Measurements from ENCODE around the gene PNLIPRP2.

The PNLIPRP2 gene

DNA sequence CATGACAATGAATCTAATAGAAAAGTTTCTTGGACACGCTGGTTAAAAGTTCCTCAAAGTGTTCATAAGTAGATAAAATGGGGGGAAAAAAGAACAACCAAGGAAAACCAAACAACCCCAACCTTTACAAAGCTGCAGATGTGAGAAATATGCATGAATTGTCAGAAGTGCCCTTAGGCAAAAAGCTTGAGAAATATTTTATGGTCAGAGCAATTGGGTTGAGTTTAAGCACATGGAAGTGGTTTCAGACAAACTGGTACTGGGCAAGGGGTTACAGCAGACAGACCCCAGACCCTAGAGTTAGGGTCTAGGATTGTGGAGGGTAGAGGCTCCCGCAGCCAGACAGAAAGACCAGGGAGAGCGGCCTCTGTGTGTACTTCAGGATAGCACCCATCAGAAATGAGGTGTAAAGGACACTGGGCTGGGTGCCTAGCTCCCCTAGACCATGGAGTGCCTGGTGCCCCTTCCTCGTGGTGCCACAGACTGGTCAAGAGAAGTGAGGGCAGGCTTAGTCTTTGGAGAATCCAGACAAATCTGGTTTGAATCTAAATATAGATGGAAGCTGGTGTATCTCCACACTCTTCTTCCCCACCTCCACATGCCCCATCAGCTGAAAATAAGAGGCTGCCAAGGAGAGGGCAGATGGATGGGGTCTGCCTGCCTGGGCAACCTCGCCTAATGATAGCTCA is 37.3 kb downstream of the PNLIPRP2 start:
- no peak for DNase-seq

- DNase-seq, result no peak
Measured at GRCh38 chr10:116659049-116659670, 38.4 kb downstream of the PNLIPRP2 start.

GRCh38 chr10:116660860-116661259 is 40.1 kb downstream of the PNLIPRP2 start:
- DNase-seq, result no peak

DNA sequence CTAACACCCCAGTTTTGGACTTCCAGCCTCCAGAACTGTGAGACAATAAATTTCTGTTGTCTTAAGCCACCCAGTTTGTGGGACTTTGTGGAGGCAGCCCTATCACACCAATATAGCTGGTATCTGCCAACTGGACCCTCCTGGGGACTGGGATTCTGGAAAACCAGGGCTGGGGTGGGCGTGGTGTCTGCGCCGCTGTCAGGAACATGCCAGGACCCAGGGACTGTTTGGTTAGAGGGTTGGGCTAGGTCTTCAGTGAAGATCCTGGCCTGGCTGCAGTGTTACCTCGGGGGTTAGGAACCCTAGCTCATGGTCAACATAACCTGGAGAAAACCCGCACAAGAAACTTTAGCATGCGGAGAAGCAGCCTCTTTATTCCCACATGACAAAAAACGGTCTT is 42.6 kb downstream of the PNLIPRP2 start:
- DNase-seq, result no peak

DNA sequence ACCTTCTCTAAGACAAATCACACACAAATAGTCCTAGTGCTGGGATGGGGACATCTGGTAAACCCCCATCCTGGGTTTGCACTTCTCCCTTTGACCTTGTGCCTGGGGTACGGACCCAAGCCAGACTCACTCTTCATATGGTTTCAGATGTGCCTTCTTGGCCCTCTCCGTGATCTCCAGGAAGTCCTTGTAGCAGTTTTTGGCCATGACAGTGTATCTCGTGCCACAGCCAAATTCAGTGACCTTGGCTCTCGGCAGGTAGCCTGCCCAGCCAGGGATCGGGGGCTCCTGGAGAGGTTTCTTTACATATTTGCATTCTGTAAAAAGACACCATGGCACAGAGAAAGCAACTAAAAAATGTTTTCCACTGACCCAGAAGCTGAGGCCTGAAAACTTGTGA is 43.9 kb downstream of the PNLIPRP2 start:
- DNase-seq, result no peak

DNA sequence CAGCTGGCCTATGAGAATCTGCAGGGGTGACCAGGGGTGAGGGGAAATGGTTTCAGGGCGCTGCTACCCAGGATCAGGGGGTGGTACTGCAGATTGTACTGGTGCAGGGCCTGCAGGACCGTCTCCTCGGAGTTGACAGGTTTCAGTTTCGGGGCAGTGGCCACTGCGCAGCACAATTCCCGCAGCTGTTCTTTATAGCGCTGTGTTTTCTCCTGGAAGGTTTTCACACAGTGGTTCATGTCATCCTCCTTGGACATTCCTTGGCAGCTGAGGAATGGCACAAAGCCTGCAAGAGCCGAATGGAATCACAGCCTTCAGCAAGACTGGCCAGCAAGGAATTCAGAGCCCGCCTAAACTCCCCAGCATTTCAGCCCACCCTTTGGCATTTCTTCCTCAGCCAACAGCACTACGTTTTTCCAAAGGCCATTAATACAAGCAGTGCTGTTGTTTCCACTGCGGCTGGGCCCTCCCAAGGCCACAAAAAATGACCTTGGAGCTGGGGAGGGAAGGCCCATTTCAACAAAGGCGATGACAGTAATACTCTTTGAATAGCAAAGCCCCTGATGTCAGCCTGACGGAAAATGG is 44.9 kb downstream of the PNLIPRP2 start:
- no peak for DNase-seq

- DNase-seq, result no peak
Measured at GRCh38 chr10:116667484-116667883, 46.7 kb downstream of the PNLIPRP2 start.

GRCh38 chr10:116668018-116668417 is 47.3 kb downstream of the PNLIPRP2 start:
- DNase-seq, result no peak

DNA sequence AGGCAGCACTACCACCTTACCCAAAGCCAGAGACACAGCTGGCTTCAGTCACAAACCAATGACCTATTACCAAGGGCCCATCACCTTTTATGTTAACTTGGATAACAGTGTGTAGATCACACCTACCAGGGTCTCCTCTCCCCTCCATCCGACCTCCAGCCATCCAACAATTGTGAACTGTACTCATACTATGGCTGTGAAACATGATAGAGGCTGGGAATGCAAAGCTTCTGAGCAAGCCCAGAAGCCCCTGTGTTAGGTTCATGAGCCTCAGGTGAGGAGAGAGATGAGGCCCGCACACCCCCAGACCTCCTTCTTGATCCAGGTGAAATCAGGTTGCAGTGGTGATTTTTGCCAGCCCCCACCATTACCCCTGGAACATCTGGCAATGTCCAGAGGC is 47.7 kb downstream of the PNLIPRP2 start:
- no peak for DNase-seq

- no peak for DNase-seq
Measured at GRCh38 chr10:116669080-116669479, 48.3 kb downstream of the PNLIPRP2 start.

DNA sequence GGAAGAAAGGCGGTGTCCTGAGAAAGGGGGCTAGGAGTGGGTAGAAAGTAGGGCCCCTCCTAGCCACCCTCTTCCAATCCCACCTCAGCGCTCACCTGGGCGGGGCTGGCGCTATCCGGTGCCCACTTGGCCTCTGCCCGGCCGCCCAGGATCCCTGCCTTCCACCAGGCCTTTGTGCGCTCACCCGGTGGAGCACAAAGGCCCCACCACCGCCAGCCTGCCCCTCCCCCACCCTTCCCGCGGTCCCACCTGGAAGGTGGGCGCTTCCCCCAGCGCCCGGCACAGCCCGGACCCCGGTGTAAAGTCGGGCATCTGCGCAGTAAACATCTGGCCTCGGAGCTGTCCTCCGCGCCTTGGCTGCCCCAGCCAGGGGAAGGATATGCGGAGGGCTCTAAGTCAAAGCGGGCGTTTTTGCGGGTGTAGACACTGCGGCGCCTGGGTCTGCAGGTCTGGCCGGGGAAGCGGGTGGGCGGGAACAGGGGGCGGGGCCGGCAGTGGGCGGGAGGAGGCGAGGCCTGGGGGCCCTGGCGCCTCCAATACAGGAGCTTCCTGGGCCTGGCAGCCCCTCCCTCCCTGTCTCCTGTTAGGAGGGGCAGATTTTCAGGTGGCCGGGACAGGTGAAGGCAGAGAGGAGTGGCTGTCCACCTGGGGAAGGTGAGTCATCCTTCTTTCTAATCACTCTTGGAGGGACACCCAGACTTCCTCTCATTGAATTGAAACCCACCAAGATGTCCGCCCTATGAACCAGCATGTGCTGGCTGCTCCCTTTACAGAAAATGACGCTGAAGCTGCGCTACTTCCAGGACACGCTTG is 49.3 kb downstream of the PNLIPRP2 start:
- peak; percentile 30 for DNase-seq

DNA sequence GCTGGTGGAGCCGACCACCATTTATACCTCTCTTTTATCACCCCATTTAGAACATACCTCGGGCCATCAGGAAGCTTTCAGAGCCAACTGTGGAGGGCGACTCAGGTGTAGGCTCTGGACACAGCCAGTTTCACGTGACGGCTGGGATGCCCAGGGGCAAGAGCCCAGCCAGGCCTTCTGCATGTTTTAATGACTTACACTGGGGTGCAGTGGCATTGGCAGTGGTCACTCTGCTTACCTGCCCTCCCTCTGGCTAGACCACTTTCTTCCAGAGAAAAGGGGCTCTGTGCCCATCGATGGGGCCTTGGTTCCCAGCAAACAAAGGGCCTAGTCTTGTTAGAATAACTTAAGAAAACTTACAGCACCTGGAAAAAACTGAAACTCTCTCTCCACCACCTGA is 50.0 kb downstream of the PNLIPRP2 start:
- DNase-seq, result no peak

DNA sequence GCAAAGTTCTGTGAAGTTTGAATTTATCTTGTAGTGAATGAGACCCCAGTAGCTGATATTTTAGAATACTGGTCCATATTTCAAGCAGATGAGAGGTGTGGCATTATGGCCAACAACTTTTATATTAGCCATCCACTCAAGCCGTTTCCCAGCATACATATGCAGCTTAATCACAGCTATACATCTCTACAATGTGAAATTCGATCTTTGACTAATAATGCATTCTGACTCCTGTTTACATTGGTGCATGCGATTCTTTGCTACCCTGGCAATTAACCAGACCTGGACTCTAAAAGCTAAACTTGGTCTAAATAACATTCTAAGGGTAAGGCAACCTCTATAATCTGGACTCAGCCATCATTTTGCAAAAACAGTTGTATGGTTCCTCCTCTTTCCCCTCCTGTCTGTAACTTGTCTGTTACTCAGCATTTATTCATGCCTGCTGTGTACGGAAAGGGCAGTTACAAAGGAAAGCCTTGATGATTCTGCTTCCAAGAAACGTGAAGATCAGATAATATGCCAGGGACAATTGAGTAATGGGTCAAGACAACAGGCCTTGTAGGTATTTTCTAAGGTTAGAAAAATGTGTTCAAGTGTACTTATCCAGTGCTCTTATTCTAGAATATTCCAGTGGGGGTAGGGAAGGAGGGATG is 50.6 kb downstream of the PNLIPRP2 start:
- no peak for DNase-seq

GRCh38 chr10:116672891-116673290 is 52.1 kb downstream of the PNLIPRP2 start:
- DNase-seq, result no peak

GRCh38 chr10:116673866-116674265 is 53.1 kb downstream of the PNLIPRP2 start:
- DNase-seq, result no peak

- no peak for DNase-seq
Measured at GRCh38 chr10:116674901-116675423, 54.2 kb downstream of the PNLIPRP2 start.

DNA sequence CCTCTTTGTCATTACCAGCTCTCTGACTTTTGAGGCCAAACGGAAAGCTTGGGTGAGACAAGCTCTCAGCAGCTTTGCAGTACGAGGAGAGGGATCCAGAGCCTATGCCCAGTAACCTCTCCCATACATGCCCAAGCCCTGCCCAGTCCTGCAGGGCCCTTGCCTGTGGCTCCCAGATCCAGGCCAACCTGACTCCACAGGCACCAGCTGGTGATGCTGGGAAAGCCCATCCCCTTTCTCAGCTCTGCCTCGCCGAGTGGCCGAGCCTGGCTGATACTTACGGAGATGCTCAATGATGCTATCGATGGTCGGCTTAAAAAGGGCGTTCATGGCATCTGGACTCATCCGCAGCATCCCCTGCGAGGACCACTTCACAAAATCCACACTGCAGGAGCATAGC is 55.4 kb downstream of the PNLIPRP2 start:
- DNase-seq, result no peak

- DNase-seq, result no peak
Measured at GRCh38 chr10:116676633-116677032, 55.9 kb downstream of the PNLIPRP2 start.

- DNase-seq, result no peak
Measured at GRCh38 chr10:116679351-116679750, 58.6 kb downstream of the PNLIPRP2 start.

GRCh38 chr10:116683166-116683565 is 62.4 kb downstream of the PNLIPRP2 start:
- DNase-seq, result no peak

GRCh38 chr10:116683821-116684220 is 63.1 kb downstream of the PNLIPRP2 start:
- DNase-seq, result no peak

- DNase-seq, result no peak
Measured at GRCh38 chr10:116684781-116685180, 64.0 kb downstream of the PNLIPRP2 start.

DNA sequence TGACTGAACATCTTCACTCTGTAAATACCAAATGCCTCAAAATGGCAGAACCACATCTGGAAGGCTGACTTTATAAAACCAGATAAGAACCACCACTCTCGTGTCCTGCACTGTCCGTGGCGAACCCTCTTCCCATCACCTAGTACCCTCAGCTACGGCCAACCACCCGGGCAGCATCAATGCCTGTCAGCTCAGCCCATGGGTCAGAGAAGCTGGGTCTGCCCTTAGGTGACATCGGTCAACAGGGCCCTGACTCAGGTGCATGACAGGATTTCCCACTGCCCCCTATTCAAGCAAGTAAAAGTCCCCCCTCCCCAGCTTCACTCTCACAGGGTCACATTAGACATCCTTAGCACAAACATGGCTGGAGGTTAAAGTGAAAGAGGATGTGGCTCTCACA is 65.1 kb downstream of the PNLIPRP2 start:
- no peak for DNase-seq
